Epithelial cell of prostate (primary cell): ENCODE results near the gene KLK13.
A peak's percentile ranks its signal among the peaks of the same experiment; 100 is the strongest.

Experiments used
- DNase-seq: peaks from one replicate; pipeline ENCODE4 v3.0.0-alpha.2; 2011; ENCODE audit warnings: low read depth, low spot score
- H3K27ac ChIP-seq: fragments of 450-650 bp; 2 replicates; pipeline ENCODE4 v1.5.1; 2017; ENCODE audit warnings: mild to moderate bottlenecking

The KLK13 gene

GRCh38 chr19:51066393-51067186 is 1.7 kb upstream of the KLK13 start:
- H3K27ac ChIP-seq: no peak overlapping the region
- DNase-seq: no peak

GRCh38 chr19:51065221-51065960 is 499 bp upstream of the KLK13 start:
- peak overlapping the region; percentile 8 for H3K27ac ChIP-seq
- no peak for DNase-seq

- no peak overlapping the region for H3K27ac ChIP-seq
- DNase-seq: no peak
Measured at GRCh38 chr19:51063664-51064063, 1.2 kb downstream of the KLK13 start.

GRCh38 chr19:51060973-51061372 is 3.9 kb downstream of the KLK13 start:
- no peak overlapping the region for H3K27ac ChIP-seq
- DNase-seq: no peak

GRCh38 chr19:51060336-51060735 is 4.6 kb downstream of the KLK13 start:
- no peak overlapping the region for H3K27ac ChIP-seq

GRCh38 chr19:51059715-51060114 is 5.2 kb downstream of the KLK13 start:
- no peak overlapping the region for H3K27ac ChIP-seq
- no peak for DNase-seq

More at GRCh38 chr19:51060336-51060735, 4.6 kb downstream of the KLK13 start:
- DNase-seq: no peak

- no peak overlapping the region for H3K27ac ChIP-seq
Measured at GRCh38 chr19:51055866-51056265, 9.0 kb downstream of the KLK13 start.

GRCh38 chr19:51047031-51047335 is 17.9 kb downstream of the KLK13 start:
- no peak overlapping the region for H3K27ac ChIP-seq
- no peak for DNase-seq

More at GRCh38 chr19:51055866-51056265, 9.0 kb downstream of the KLK13 start:
- DNase-seq: no peak

GRCh38 chr19:51044327-51044726 is 20.6 kb downstream of the KLK13 start:
- no peak overlapping the region for H3K27ac ChIP-seq
- DNase-seq: no peak

GRCh38 chr19:51043497-51043896 is 21.4 kb downstream of the KLK13 start:
- no peak overlapping the region for H3K27ac ChIP-seq
- DNase-seq: no peak

- DNase-seq: no peak
- no peak overlapping the region for H3K27ac ChIP-seq
Measured at GRCh38 chr19:51040151-51040550, 24.7 kb downstream of the KLK13 start.

- no peak for DNase-seq
- no peak overlapping the region for H3K27ac ChIP-seq
Measured at GRCh38 chr19:51036519-51036918, 28.4 kb downstream of the KLK13 start.

GRCh38 chr19:51034704-51035103 is 30.2 kb downstream of the KLK13 start, which contains the start of gene KLK12:
Gene KLK12, minus strand, starts transcription at chr19:51035002. Its CDS starts 381 bp downstream, at chr19:51034621.
- peak within 1 kb of the TSS; percentile 41 for H3K27ac ChIP-seq
- DNase-seq: no peak

GRCh38 chr19:51031880-51032225 is 33.0 kb downstream of the KLK13 start:
- no peak overlapping the region for H3K27ac ChIP-seq
- no peak for DNase-seq

GRCh38 chr19:51031220-51031879 is 33.5 kb downstream of the KLK13 start:
- no peak overlapping the region for H3K27ac ChIP-seq
- no peak for DNase-seq

- no peak for DNase-seq
- H3K27ac ChIP-seq: no peak overlapping the region
Measured at GRCh38 chr19:51030631-51031030, 34.3 kb downstream of the KLK13 start.

GRCh38 chr19:51029718-51030117 is 35.2 kb downstream of the KLK13 start:
- no peak for DNase-seq
- no peak overlapping the region for H3K27ac ChIP-seq

- DNase-seq: no peak
- H3K27ac ChIP-seq: peak overlapping the region; percentile 86
Measured at GRCh38 chr19:51027873-51028272, 37.0 kb downstream of the KLK13 start.

GRCh38 chr19:51027126-51027806 is 37.6 kb downstream of the KLK13 start:
- H3K27ac ChIP-seq: peak overlapping the region; percentile 86
- no peak for DNase-seq

GRCh38 chr19:51026554-51026831 is 38.4 kb downstream of the KLK13 start, which contains the start of gene KLK11:
Gene KLK11, minus strand, starts transcription at chr19:51026616. Its CDS starts 985 bp downstream, at chr19:51025631.
- DNase-seq: no peak
- H3K27ac ChIP-seq: peak within 1 kb of the TSS; percentile 86
